ENCODE results near the gene SH3BP5L. TPM values are rescaled to one million over a fixed set of nuclear protein-coding genes. Genes with fewer than 3 reads are reported as not detected.
"Not testable (repeated sequence)": the region's sequence is repeated elsewhere in the genome, so short reads cannot be mapped to it uniquely, and the experiment has no call there.

SH3BP5L gene
- total RNA-seq, 1 donor from 2014 or later, result 19.3 TPM

DNA sequence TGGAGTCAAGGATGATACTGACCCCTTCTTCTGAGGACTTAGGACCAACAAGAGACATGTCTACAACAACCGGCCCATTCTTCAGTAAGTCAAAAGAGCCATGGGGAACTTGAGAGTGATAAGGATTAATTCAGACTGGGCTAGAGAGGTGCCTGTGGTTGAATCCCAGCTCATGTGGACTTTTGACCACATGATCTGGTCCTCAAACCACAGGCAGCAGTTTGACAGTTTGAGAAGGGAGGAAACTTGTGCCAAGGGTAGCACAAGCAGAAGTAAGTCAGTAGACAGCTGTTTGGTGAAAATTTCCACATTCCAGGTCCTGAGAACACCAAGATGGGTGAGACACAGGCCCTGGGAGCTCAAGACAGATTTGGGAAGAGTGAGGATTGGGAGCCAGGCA is 19.8 kb downstream of the SH3BP5L start:
- Histone ChIP-seq H3K36me3 (ENCODE audit: control insufficient read depth in 3 of 3, insufficient read depth in 3 of 3, low read length in 3 of 3) (no peaks in the 10 kb centered on the region), H3K27me3 (ENCODE audit: control insufficient read depth in 3 of 3, insufficient read depth in 3 of 3, low read length in 3 of 3) (no peaks in the 10 kb centered on the region), H3K4me3 (ENCODE audit: low read length in 3 of 3) (no peak overlapping the region), H3K9me3 (ENCODE audit: control insufficient read depth in 3 of 3, low read length in 3 of 3) (no peaks in the 10 kb centered on the region), H3K9ac (ENCODE audit: low read depth in 1 of 3, low read length in 3 of 3) (no peak overlapping the region), H3K27ac (ENCODE audit: low read depth, low read length) (no peak overlapping the region), H3K4me1 (ENCODE audit: control insufficient read depth in 3 of 3, insufficient read depth in 3 of 3, low read length in 3 of 3) (peaks cover 6 to 17% (median 10%) of the 10 kb centered on the region in 3 donors)

DNA sequence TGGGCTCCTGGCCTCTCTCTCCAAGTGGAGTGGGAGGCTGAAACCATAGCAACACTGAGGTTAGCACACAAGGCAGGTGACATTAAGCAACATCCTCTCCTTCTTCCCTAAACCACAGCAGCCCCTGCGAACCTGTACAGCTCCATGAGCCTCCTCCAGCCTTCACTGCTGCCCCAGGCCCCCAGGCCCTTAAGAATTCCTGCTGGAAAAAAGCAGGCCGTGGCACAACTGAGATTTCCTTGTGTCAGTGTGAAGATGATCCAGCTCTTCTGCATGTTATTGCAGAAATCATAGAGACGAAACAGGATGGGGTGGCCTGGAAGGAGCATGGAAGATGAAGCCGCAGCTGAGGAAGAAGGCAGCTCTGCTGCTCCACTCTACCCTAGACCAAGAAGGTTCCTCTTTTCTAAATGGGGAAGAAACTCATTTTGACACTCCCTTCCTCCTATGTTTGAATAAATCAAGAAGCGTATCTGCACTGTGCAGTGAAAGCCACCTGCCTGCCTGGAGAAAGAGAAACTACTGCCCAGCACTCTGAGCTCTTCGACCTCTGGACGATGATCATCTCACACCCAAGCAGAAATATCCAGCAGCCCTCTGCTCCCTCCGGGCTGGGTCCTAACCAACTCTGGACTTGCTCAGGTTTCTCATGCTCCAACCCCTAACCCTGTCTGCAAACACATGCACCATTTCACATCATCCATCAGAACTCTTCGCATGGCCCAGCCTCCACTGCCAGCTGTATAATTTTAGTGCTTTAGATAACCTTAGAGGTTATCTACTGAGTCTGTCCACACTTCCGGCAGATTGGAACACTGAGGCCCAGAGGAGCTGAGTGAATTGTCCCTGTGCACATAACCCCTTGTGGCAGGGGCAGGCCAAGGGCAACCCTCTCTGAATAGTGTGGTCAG is 20.7 kb downstream of the SH3BP5L start:
- no peaks in the 10 kb centered on the region for H3K9me3 ChIP-seq (ENCODE audit: control insufficient read depth in 3 of 3, low read length in 3 of 3)
- H3K4me3 ChIP-seq (ENCODE audit: low read length in 3 of 3), result no peak overlapping the region
- H3K27me3 ChIP-seq (ENCODE audit: control insufficient read depth in 3 of 3, insufficient read depth in 3 of 3, low read length in 3 of 3), result no peaks in the 10 kb centered on the region
- H3K4me1 ChIP-seq (ENCODE audit: control insufficient read depth in 3 of 3, insufficient read depth in 3 of 3, low read length in 3 of 3), result peaks cover 0 to 10% (median 5%) of the 10 kb centered on the region in 3 donors
- no peak overlapping the region for H3K9ac ChIP-seq (ENCODE audit: low read depth in 1 of 3, low read length in 3 of 3)
- H3K36me3 ChIP-seq (ENCODE audit: control insufficient read depth in 3 of 3, insufficient read depth in 3 of 3, low read length in 3 of 3), result no peaks in the 10 kb centered on the region
- H3K27ac ChIP-seq (ENCODE audit: low read depth, low read length), result no peak overlapping the region

DNA sequence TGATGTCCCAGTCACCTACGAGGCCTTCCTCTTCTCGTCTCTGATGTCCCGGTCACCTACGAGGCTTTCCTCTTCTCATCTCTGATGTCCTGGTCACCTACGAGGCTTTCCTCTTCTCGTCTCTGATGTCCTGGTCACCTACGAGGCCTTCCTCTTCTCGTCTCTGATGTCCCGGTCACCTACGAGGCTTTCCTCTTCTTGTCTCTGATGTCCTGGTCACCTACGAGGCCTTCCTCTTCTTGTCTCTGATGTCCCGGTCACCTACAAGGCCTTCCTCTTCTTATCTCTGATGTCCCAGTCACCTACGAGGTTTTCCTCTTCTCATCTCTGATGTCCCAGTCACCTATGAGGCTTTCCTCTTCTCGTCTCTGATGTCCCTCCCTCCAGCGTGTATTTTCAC is 22.2 kb downstream of the SH3BP5L start:
- not testable (repeated sequence) for H3K4me1 ChIP-seq (ENCODE audit: control insufficient read depth in 3 of 3, insufficient read depth in 3 of 3, low read length in 3 of 3); H3K27ac ChIP-seq (ENCODE audit: low read depth, low read length); H3K9ac ChIP-seq (ENCODE audit: low read depth in 1 of 3, low read length in 3 of 3); H3K27me3 ChIP-seq (ENCODE audit: control insufficient read depth in 3 of 3, insufficient read depth in 3 of 3, low read length in 3 of 3); H3K36me3 ChIP-seq (ENCODE audit: control insufficient read depth in 3 of 3, insufficient read depth in 3 of 3, low read length in 3 of 3); H3K4me3 ChIP-seq (ENCODE audit: low read length in 3 of 3); H3K9me3 ChIP-seq (ENCODE audit: control insufficient read depth in 3 of 3, low read length in 3 of 3)

DNA sequence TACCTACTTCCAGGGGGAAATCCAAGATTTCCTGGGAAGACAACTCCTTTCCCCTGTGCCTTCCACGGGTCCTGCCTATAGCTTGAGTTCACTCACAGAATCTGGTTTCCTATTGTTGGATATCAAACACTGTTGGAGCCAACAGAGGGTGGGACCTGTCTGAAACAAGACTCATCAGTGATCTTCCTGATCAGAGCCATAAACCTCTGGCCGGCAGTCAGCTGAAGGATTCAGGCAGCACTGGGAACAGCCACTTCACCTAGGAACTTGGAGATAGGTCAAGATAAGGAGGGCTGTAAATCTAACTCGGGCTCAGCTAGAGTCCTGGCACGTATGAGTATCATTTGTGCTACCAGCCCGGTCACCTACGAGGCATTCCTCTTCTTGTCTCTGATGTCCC is 23.3 kb downstream of the SH3BP5L start:
- Histone ChIP-seq H3K27me3 (ENCODE audit: control insufficient read depth in 3 of 3, insufficient read depth in 3 of 3, low read length in 3 of 3) (no peaks in the 10 kb centered on the region), H3K9ac (ENCODE audit: low read depth in 1 of 3, low read length in 3 of 3) (no peak overlapping the region), H3K9me3 (ENCODE audit: control insufficient read depth in 3 of 3, low read length in 3 of 3) (no peaks in the 10 kb centered on the region), H3K4me3 (ENCODE audit: low read length in 3 of 3) (no peak overlapping the region), H3K4me1 (ENCODE audit: control insufficient read depth in 3 of 3, insufficient read depth in 3 of 3, low read length in 3 of 3) (peaks cover 0 to 8% (median 5%) of the 10 kb centered on the region in 3 donors), H3K27ac (ENCODE audit: low read depth, low read length) (no peak overlapping the region), H3K36me3 (ENCODE audit: control insufficient read depth in 3 of 3, insufficient read depth in 3 of 3, low read length in 3 of 3) (no peaks in the 10 kb centered on the region)

DNA sequence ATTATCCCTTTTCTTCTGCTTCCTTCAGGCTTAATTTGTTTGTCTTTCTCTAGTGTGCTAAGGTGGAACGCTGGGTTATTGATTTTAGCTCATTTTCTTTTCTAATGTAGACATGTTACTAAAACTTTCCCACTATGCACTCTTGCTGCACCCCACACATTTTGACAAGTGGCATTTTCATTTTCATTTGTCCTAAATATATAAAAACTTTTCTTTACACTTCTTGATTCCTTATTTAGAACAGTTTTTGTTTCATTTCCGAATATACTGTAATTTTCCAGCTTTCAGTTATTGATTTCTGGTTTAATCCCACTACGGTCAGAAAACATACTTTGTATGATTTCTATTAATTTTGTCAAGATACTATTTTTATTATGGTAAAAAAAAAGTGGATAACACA is 25.3 kb downstream of the SH3BP5L start:
- no peak overlapping the region for H3K4me3 ChIP-seq (ENCODE audit: low read length in 3 of 3)
- H3K27ac ChIP-seq (ENCODE audit: low read depth, low read length), result no peak overlapping the region
- no peaks in the 10 kb centered on the region for H3K27me3 ChIP-seq (ENCODE audit: control insufficient read depth in 3 of 3, insufficient read depth in 3 of 3, low read length in 3 of 3)
- H3K36me3 ChIP-seq (ENCODE audit: control insufficient read depth in 3 of 3, insufficient read depth in 3 of 3, low read length in 3 of 3), result no peaks in the 10 kb centered on the region
- no peaks in the 10 kb centered on the region for H3K9me3 ChIP-seq (ENCODE audit: control insufficient read depth in 3 of 3, low read length in 3 of 3)
- H3K9ac ChIP-seq (ENCODE audit: low read depth in 1 of 3, low read length in 3 of 3), result no peak overlapping the region
- no peaks in the 10 kb centered on the region for H3K4me1 ChIP-seq (ENCODE audit: control insufficient read depth in 3 of 3, insufficient read depth in 3 of 3, low read length in 3 of 3)

DNA sequence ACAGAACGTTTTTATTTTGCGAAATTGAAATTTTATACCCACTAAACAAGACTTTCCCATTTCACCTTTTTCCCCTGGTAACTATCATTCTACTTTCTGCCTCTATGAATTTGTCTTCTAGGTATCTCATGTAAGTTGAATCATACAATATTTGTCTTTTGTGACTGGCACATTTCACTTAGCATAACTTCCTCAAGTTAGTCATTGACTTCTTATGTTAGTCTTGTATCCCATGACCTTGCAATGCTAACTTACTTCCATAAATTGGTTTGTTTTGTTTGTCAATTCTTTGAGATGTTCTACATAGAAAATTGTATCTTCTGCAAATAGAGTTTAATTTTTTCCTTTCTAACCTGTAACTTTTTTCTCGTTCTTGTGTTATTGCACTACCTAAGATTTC is 26.9 kb downstream of the SH3BP5L start:
- no peak overlapping the region for H3K27ac ChIP-seq (ENCODE audit: low read depth, low read length)
- no peak overlapping the region for H3K4me3 ChIP-seq (ENCODE audit: low read length in 3 of 3)
- no peak overlapping the region for H3K9ac ChIP-seq (ENCODE audit: low read depth in 1 of 3, low read length in 3 of 3)
- H3K36me3 ChIP-seq (ENCODE audit: control insufficient read depth in 3 of 3, insufficient read depth in 3 of 3, low read length in 3 of 3), result no peaks in the 10 kb centered on the region
- H3K4me1 ChIP-seq (ENCODE audit: control insufficient read depth in 3 of 3, insufficient read depth in 3 of 3, low read length in 3 of 3), result no peaks in the 10 kb centered on the region
- H3K27me3 ChIP-seq (ENCODE audit: control insufficient read depth in 3 of 3, insufficient read depth in 3 of 3, low read length in 3 of 3), result no peaks in the 10 kb centered on the region
- H3K9me3 ChIP-seq (ENCODE audit: control insufficient read depth in 3 of 3, low read length in 3 of 3), result peaks cover 0 to 4% (median 0%) of the 10 kb centered on the region in 3 donors

DNA sequence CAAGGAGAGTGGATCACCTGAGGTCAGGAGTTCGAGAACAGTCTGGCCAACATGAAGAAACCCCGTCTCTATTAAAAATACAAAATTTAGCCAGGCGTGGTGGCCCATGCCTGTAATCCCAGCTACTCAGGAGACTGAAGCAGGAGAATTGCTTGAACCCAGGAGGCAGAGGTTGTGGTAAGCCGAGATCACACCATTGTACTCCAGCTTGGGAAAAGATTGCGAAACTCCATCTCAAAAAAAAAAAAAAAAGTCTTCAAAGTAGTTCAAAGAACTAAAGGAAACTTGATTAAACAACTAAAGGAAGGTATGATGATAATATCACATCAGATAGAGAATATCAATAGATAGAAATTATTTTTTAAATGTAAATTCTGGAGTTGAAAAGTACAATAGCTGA is 31.1 kb downstream of the SH3BP5L start:
- H3K4me3 ChIP-seq (ENCODE audit: low read length in 3 of 3); H3K9me3 ChIP-seq (ENCODE audit: control insufficient read depth in 3 of 3, low read length in 3 of 3); H3K36me3 ChIP-seq (ENCODE audit: control insufficient read depth in 3 of 3, insufficient read depth in 3 of 3, low read length in 3 of 3); H3K4me1 ChIP-seq (ENCODE audit: control insufficient read depth in 3 of 3, insufficient read depth in 3 of 3, low read length in 3 of 3); H3K27ac ChIP-seq (ENCODE audit: low read depth, low read length); H3K9ac ChIP-seq (ENCODE audit: low read depth in 1 of 3, low read length in 3 of 3); H3K27me3 ChIP-seq (ENCODE audit: control insufficient read depth in 3 of 3, insufficient read depth in 3 of 3, low read length in 3 of 3): not testable (repeated sequence)

DNA sequence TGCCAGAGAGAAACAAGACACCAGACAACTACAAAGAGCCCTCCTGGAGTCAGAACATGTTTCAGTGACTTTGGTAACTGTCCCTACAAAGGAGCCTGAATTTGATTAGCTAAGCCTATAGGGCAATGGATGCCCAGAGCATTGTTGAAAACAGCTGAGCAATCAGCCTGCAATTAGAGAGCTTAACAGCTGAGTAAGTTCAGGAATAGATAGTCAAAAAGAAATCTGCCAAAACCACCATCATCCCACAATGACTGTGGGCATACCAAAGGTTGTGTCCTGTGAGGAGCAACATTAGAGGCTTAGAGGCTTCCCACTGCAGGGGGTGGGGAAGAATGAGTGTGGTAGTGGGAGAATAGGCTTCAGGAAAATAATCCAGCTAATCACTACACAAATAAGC is 32.1 kb downstream of the SH3BP5L start:
- Histone ChIP-seq H3K36me3 (ENCODE audit: control insufficient read depth in 3 of 3, insufficient read depth in 3 of 3, low read length in 3 of 3) (no peaks in the 10 kb centered on the region), H3K9me3 (ENCODE audit: control insufficient read depth in 3 of 3, low read length in 3 of 3) (peaks cover 0 to 4% (median 0%) of the 10 kb centered on the region in 3 donors), H3K4me3 (ENCODE audit: low read length in 3 of 3) (no peak overlapping the region), H3K9ac (ENCODE audit: low read depth in 1 of 3, low read length in 3 of 3) (no peak overlapping the region), H3K4me1 (ENCODE audit: control insufficient read depth in 3 of 3, insufficient read depth in 3 of 3, low read length in 3 of 3) (no peaks in the 10 kb centered on the region), H3K27me3 (ENCODE audit: control insufficient read depth in 3 of 3, insufficient read depth in 3 of 3, low read length in 3 of 3) (peaks cover 0 to 3% (median 0%) of the 10 kb centered on the region in 3 donors), H3K27ac (ENCODE audit: low read depth, low read length) (no peak overlapping the region)

DNA sequence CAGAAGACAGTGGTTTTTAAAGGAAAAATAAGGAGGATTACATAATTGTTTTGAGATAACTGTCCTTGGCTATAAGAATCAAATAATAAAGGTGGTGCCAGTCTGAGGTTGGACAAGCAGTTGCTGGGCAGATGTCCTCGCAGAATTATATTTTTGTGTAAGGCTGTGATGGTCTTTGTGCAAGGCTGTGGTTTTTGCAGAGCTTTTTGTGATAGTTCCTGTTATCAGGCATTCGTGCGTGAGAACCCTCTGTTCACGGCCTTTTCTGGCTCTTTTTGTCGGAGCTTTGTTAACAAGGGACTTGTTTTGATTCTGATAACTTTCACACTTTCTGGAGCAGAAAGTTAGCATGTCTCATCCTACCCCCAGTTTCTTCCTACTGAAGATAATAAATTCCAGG is 33.4 kb downstream of the SH3BP5L start:
- H3K27ac ChIP-seq (ENCODE audit: low read depth, low read length), result no peak overlapping the region
- H3K4me1 ChIP-seq (ENCODE audit: control insufficient read depth in 3 of 3, insufficient read depth in 3 of 3, low read length in 3 of 3), result no peaks in the 10 kb centered on the region
- H3K9me3 ChIP-seq (ENCODE audit: control insufficient read depth in 3 of 3, low read length in 3 of 3), result peaks cover 0 to 4% (median 0%) of the 10 kb centered on the region in 3 donors
- H3K27me3 ChIP-seq (ENCODE audit: control insufficient read depth in 3 of 3, insufficient read depth in 3 of 3, low read length in 3 of 3), result peaks cover 0 to 3% (median 2%) of the 10 kb centered on the region in 3 donors
- no peak overlapping the region for H3K9ac ChIP-seq (ENCODE audit: low read depth in 1 of 3, low read length in 3 of 3)
- no peak overlapping the region for H3K4me3 ChIP-seq (ENCODE audit: low read length in 3 of 3)
- H3K36me3 ChIP-seq (ENCODE audit: control insufficient read depth in 3 of 3, insufficient read depth in 3 of 3, low read length in 3 of 3), result no peaks in the 10 kb centered on the region

DNA sequence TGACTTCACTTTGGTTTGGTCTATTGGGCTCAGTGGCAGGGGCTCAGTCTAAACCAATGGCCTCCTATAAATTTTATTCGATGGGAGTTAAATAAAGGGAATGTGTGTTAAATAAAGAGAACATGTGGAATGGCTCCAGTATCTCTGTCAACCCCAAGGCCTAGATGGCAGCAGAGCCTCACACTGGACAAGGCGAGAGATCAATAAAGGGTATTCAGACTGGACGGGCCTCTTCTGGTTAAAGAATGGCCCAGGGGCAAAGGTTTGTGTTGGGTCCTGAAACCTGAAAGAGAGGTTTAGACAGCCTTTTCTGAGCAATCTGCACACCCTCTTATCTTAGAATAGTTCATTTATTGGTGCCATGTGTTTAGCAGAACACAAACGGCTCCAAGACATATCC is 34.7 kb downstream of the SH3BP5L start:
- Histone ChIP-seq H3K27me3 (ENCODE audit: control insufficient read depth in 3 of 3, insufficient read depth in 3 of 3, low read length in 3 of 3) (peaks cover 0 to 3% (median 3%) of the 10 kb centered on the region in 3 donors), H3K36me3 (ENCODE audit: control insufficient read depth in 3 of 3, insufficient read depth in 3 of 3, low read length in 3 of 3) (no peaks in the 10 kb centered on the region), H3K4me3 (ENCODE audit: low read length in 3 of 3) (no peak overlapping the region), H3K9me3 (ENCODE audit: control insufficient read depth in 3 of 3, low read length in 3 of 3) (peaks cover 0 to 4% (median 0%) of the 10 kb centered on the region in 3 donors), H3K27ac (ENCODE audit: low read depth, low read length) (no peak overlapping the region), H3K4me1 (ENCODE audit: control insufficient read depth in 3 of 3, insufficient read depth in 3 of 3, low read length in 3 of 3) (no peaks in the 10 kb centered on the region), H3K9ac (ENCODE audit: low read depth in 1 of 3, low read length in 3 of 3) (no peak overlapping the region)

Data from skeletal muscle tissue (tissue), 4 donors.